Transverse colon (tissue), 4 donors: ENCODE data around the gene LAMC2. TPM values are rescaled to one million over a fixed set of nuclear protein-coding genes. Genes with fewer than 3 reads are reported as not detected.

Experiments
- DNase-seq: peaks from one replicate; pipeline ENCODE4 v3.0.0-alpha.2; 2019
- H3K27ac ChIP-seq, 4 donors: fragments of 200-600 bp; sonication (generic); 2 replicates each; pipeline ENCODE4 v1.5.1; 2016 to 2018; ENCODE audit warnings: inconsistent platforms in 4 of 4
- H3K27me3 ChIP-seq: fragments of 200-600 bp; sonication (generic); 2 replicates; pipeline ENCODE4 v1.5.1; 2017; ENCODE audit warnings: inconsistent platforms
- H3K36me3 ChIP-seq, 4 donors: fragments of 200-600 bp; sonication (generic); 2 replicates each; pipeline ENCODE4 v1.5.1; 2017 to 2019; ENCODE audit warnings: inconsistent platforms in 4 of 4
- H3K4me1 ChIP-seq, 4 donors: fragments of 200-600 bp; sonication (generic); 2 replicates each; pipeline ENCODE4 v1.5.1; 2017 to 2020; ENCODE audit warnings: inconsistent platforms in 4 of 4
- H3K4me3 ChIP-seq, 4 donors: fragments of 200-600 bp; sonication (generic); 1 replicate in 1 of 4; 2 replicates in 3 of 4; pipeline versions ENCODE4 v1.5.1 to v1.6.1; 2017 to 2019; ENCODE audit warnings: inconsistent platforms in 4 of 4
- H3K9me3 ChIP-seq, 2 donors: fragments of 200-600 bp; sonication (generic); 2 replicates each; pipeline ENCODE4 v1.5.1; 2017 to 2019; ENCODE audit warnings: inconsistent platforms in 2 of 2
- EP300 ChIP-seq: sonication (generic); formaldehyde crosslinking; IDR thresholded peaks from one replicate; pipeline ENCODE4 v1.6.1; 2017; ENCODE audit warnings: antibody characterized with exemption, low read depth
- POLR2A ChIP-seq: fragments of 450-650 bp; IDR thresholded peaks from one replicate; pipeline ENCODE4 v1.6.1; 2016; ENCODE audit warnings: antibody characterized with exemption, mild to moderate bottlenecking, moderate library complexity
- POLR2AphosphoS5 ChIP-seq, 3 donors: sonication (generic); formaldehyde crosslinking; IDR thresholded peaks; one replicate each; pipeline ENCODE4 v1.6.1; 2016; ENCODE audit warnings: antibody characterized with exemption in 3 of 3
- WGBS, 2 donors: methylation state at CpG; one replicate each; pipeline ENCODE4 v1.1.5; 2018; ENCODE audit warnings: low coverage in 1 of 2; 5-methylcytosine and 5-hydroxymethylcytosine counted together
- in situ Hi-C, 4 donors: fragments of 200-750 bp; cut with MboI; loops; one replicate each; pipeline versions ENCODE4 v1.15.0 to v1.15.1; 2017; ENCODE audit warnings: low sequenced_read_pairs in 3 of 4, low pct_ligation_motif_present in 1 of 4, low pct_unique_long_range_greater_than_20kb in 1 of 4
- intact Hi-C: fragments of 100-400 bp; cut with DNase I; formaldehyde crosslinking; loops from one replicate; pipeline ENCODE4 v1.15.1; 2023; ENCODE audit warnings: low total_unique reads
- total RNA-seq, 4 donors: library from RNA; depleted of rRNA; stranded (reverse); fragments of >200 nt; gene quantifications; one replicate each; pipeline ENCODE4 v1.1.0, GENCODE V29; 2016
- TF ChIP-seq, protein P1 (sequence below), 5 experiments: fragments of 200-600 bp in 3 of 5; fragments of 450-650 bp in 2 of 5; sonication (generic) in 3 of 5; IDR thresholded peaks; 1 replicate in 2 of 5; 2 replicates in 3 of 5; pipeline ENCODE4 v1.5.1; 2016 to 2017; ENCODE audit warnings: antibody characterized with exemption in 5 of 5, inconsistent platforms in 3 of 5, mild to moderate bottlenecking in 2 of 5, moderate library complexity in 1 of 5

LAMC2 gene
- total RNA-seq, 4 donors from 2014 or later = 9.7 to 25.9 (median 16.1) TPM

DNA sequence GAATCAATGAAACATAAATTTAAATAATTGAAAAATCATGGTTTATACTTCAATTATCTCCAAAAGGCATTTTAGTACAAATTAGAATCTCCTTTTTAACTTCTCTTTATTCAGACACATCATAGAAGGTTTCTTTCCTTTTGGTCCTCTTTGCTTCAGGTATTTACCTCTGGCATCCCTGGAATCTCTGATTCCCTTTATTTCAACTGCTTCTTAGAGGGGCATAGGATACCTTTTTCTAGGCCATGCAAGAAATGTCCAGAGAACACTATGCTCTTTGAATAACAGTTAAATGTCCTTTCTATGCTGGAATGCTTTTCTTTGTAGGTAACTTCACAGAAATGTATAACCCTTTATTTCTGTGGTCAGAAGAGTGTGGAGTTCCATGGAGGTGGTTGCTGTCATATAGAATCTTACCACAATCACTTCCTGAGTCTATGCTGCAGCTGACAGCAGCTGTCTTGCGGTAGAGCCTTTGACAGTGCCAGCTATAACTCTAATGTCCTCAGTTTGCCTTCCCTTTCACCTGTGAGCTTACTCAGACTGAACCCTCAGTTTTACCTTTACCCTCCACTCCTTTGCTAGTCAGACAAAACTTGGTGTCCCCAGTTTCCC, 8.6 kb downstream of the LAMC2 start:
- Histone ChIP-seq H3K4me1 (peaks cover 0 to 14% (median 7%) of the 10 kb centered on the region in 4 donors), H3K4me3 (no peak overlapping the region), H3K27ac (peak overlapping the region in 3 of 4 donors; percentile 30 to 65 (median 31)), H3K27me3 (no peaks in the 10 kb centered on the region), H3K36me3 (no peaks in the 10 kb centered on the region), H3K9me3 (no peaks in the 10 kb centered on the region)
- in situ Hi-C loops (no loop called here), intact Hi-C loops (no loop called here)
- 67% methylated on average over 1 of the region's 1 CpG; no CpG with 5 or more reads in 1 of the 2 donors for WGBS, 2 donors
- DNase-seq = no peak
- TF ChIP-seq EP300 = no peak
- no peak for TF ChIP-seq POLR2AphosphoS5 (IDR thresholded peaks at IDR 0.05)
- TF ChIP-seq, protein P1, sequence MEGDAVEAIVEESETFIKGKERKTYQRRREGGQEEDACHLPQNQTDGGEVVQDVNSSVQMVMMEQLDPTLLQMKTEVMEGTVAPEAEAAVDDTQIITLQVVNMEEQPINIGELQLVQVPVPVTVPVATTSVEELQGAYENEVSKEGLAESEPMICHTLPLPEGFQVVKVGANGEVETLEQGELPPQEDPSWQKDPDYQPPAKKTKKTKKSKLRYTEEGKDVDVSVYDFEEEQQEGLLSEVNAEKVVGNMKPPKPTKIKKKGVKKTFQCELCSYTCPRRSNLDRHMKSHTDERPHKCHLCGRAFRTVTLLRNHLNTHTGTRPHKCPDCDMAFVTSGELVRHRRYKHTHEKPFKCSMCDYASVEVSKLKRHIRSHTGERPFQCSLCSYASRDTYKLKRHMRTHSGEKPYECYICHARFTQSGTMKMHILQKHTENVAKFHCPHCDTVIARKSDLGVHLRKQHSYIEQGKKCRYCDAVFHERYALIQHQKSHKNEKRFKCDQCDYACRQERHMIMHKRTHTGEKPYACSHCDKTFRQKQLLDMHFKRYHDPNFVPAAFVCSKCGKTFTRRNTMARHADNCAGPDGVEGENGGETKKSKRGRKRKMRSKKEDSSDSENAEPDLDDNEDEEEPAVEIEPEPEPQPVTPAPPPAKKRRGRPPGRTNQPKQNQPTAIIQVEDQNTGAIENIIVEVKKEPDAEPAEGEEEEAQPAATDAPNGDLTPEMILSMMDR (IDR thresholded peaks at IDR 0.05) = no peak
- no peak for TF ChIP-seq POLR2A

DNA sequence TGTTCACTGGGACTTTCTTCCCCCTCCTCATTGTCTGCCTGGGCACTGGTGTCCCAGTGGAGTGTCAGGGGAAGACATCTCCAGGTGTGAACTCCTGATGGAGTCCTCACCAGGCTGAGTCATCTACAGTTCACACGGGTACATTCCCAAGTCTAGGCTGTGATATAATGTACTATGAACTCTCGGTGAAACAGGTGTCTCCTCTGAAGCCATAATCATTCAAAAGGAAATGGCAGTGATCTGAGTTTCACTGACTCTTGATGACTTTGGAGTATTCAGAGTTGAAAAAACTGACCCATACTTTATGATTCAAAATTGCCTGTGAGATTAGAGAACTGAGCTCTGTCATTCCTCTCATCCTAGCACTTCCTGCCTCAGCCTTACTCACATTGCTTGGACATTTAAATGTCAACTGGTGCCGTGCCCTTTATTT, 9.1 kb downstream of the LAMC2 start:
- intact Hi-C loops (no loop called here), in situ Hi-C loops (no loop called here)
- TF ChIP-seq POLR2AphosphoS5 (IDR thresholded peaks at IDR 0.05) (peak in 2 of 3 donors; percentile 29 to 73), POLR2A (no peak)
- TF ChIP-seq, protein P1 (IDR thresholded peaks at IDR 0.05) = peak in 2 of 5 experiments; percentile 35
- DNase-seq = peak; percentile 25
- H3K9me3 ChIP-seq = no peaks in the 10 kb centered on the region
- H3K4me1 ChIP-seq = peaks cover 0 to 14% (median 7%) of the 10 kb centered on the region in 4 donors
- H3K27ac ChIP-seq = peak overlapping the region in 3 of 4 donors; percentile 31 to 65 (median 31)
- H3K36me3 ChIP-seq = no peaks in the 10 kb centered on the region
- no peaks in the 10 kb centered on the region for H3K27me3 ChIP-seq
- no peak overlapping the region for H3K4me3 ChIP-seq
- WGBS, 2 donors = 14 to 23% methylated on average over 1 to 3 of the region's 3 CpGs

DNA sequence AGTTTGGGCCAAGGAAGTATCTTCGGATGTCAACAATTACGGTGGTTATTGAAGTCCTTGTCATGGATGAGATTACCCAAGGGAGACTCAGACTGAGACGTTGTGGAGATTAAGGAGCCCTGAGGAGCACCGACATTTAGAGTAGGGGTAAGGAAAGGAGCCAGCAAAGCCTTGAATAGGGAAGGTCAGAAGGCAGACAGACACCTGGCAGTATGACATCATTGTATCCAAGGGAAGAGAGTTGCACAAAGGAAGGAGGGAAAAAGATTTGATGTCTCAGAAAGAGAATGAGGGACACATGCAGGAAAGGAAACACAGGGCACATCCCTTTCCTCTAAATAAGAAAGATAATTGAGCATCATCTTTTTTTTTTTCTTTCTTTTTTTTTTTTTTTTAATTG, 11.7 kb downstream of the LAMC2 start:
- DNase-seq = no peak
- peak overlapping the region in 2 of 4 donors; percentile 1 to 21 for H3K27ac ChIP-seq
- WGBS, 2 donors = 83 to 91% methylated on average over 4 of the region's 4 CpGs
- TF ChIP-seq, protein P1 (IDR thresholded peaks at IDR 0.05) = no peak
- TF ChIP-seq POLR2A (no peak), POLR2AphosphoS5 (IDR thresholded peaks at IDR 0.05) (no peak), EP300 (no peak)
- peaks cover 0 to 14% (median 7%) of the 10 kb centered on the region in 4 donors for H3K4me1 ChIP-seq
- in situ Hi-C loops (no loop called here), intact Hi-C loops (no loop called here)
- H3K9me3 ChIP-seq = no peaks in the 10 kb centered on the region
- no peaks in the 10 kb centered on the region for H3K36me3 ChIP-seq
- H3K27me3 ChIP-seq = no peaks in the 10 kb centered on the region
- no peak overlapping the region for H3K4me3 ChIP-seq

DNA sequence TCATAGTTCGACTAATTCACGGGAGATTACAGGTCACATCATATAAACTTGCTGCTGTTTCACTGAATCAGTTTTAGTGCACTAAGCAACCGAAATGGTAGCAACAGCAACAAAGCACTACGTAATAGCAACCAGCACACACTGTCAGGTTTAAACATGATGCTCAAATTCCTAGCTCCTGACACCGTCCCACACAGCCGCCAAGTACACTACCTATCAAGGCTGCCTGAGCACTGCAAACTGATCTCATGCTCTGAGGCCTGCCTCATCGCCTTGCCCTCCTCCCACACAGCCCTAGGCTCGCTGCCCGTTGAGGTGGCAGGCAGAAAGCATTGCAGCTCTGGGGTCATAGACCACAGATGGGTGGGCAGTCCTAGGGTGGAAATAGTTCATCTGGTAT, 12.4 kb downstream of the LAMC2 start:
- TF ChIP-seq POLR2AphosphoS5 (IDR thresholded peaks at IDR 0.05) = peak in 1 of 3 donors; percentile 48
- no peak for TF ChIP-seq POLR2A
- peak; percentile 45 for TF ChIP-seq EP300
- TF ChIP-seq, protein P1 (IDR thresholded peaks at IDR 0.05) = no peak

More for the DNA sequence above, 12.4 kb downstream of the LAMC2 start:
- no peaks in the 10 kb centered on the region for H3K27me3 ChIP-seq
- H3K4me3 ChIP-seq = no peak overlapping the region
- intact Hi-C loops (no loop called here), in situ Hi-C loops (no loop called here)
- 65 to 83% methylated on average over 4 to 9 of the region's 9 CpGs for WGBS, 2 donors
- peaks cover 0 to 14% (median 7%) of the 10 kb centered on the region in 4 donors for H3K4me1 ChIP-seq
- no peak for DNase-seq
- no peaks in the 10 kb centered on the region for H3K36me3 ChIP-seq
- H3K27ac ChIP-seq = peak overlapping the region in 2 of 4 donors; percentile 1 to 21
- no peaks in the 10 kb centered on the region for H3K9me3 ChIP-seq
